Left renal pelvis (tissue), 4 donors: ENCODE measurements around the gene HOXA11. TPM values are rescaled to one million over a fixed set of nuclear protein-coding genes. Genes with fewer than 3 reads are reported as not detected.

Experiments
- DNase-seq, 4 donors: peaks; one replicate each; pipeline ENCODE4 v3.0.0-alpha.2; 2013; ENCODE audit warnings: low read depth in 4 of 4, low spot score in 3 of 4
- polyA plus RNA-seq, 4 donors: library from polyadenylated mRNA; unstranded; fragments of 120-200 nt; gene quantifications; one replicate each; pipeline ENCODE4 v1.2.1, GENCODE V29; 2013; ENCODE audit not compliant: insufficient read length in 4 of 4

HOXA11 gene
- polyA plus RNA-seq, 4 donors = 32.3 to 44.2 (median 40.7) TPM

GRCh38 chr7:27149842-27150567 lies 35.0 kb downstream of the HOXA11 start:
- no peak for DNase-seq

GRCh38 chr7:27148756-27149641 lies 36.0 kb downstream of the HOXA11 start:
- DNase-seq = no peak

- no peak for DNase-seq
These were observed 36.8 kb downstream of the HOXA11 start for GRCh38 chr7:27148031-27148755.

- no peak for DNase-seq
These were observed 37.6 kb downstream of the HOXA11 start, which contains the start of gene HOXA6 for GRCh38 chr7:27147199-27148030. Gene HOXA6, minus strand, starts transcription at chr7:27147774. Its CDS starts 25 bp downstream, at chr7:27147749.

GRCh38 chr7:27146491-27147198 lies 38.4 kb downstream of the HOXA11 start:
- DNase-seq = no peak

GRCh38 chr7:27145914-27146412 lies 39.1 kb downstream of the HOXA11 start:
- no peak for DNase-seq

- no peak for DNase-seq
These were observed 39.7 kb downstream of the HOXA11 start for GRCh38 chr7:27145165-27145913.

GRCh38 chr7:27144781-27145164 lies 40.3 kb downstream of the HOXA11 start:
- no peak for DNase-seq

GRCh38 chr7:27143950-27144780 lies 40.9 kb downstream of the HOXA11 start:
- no peak for DNase-seq

GRCh38 chr7:27143023-27143949 lies 41.7 kb downstream of the HOXA11 start, which contains the start of gene HOXA5:
Gene HOXA5, minus strand, starts transcription at chr7:27143681. Its CDS starts 74 bp downstream, at chr7:27143607.
- peak in 3 of 4 donors; percentile 87 to 90 (median 87) for DNase-seq

- DNase-seq = no peak
These were observed 42.4 kb downstream of the HOXA11 start for GRCh38 chr7:27142580-27143022.

- no peak for DNase-seq
These were observed 43.0 kb downstream of the HOXA11 start for GRCh38 chr7:27141923-27142579.

- no peak for DNase-seq
These were observed 43.7 kb downstream of the HOXA11 start for GRCh38 chr7:27141137-27141922.

GRCh38 chr7:27140126-27140857 lies 44.7 kb downstream of the HOXA11 start:
- DNase-seq = no peak
